HG03457 (cell line): ENCODE measurements around the gene SORCS1.

Experiments
- ATAC-seq: cut with Tn5 transposase; IDR thresholded peaks from one replicate; pipeline ENCODE4 v1.9.1; 2021; ENCODE audit warnings: moderate number of reproducible peaks; ENCODE audit not compliant: unreplicated experiment

Gene SORCS1

DNA sequence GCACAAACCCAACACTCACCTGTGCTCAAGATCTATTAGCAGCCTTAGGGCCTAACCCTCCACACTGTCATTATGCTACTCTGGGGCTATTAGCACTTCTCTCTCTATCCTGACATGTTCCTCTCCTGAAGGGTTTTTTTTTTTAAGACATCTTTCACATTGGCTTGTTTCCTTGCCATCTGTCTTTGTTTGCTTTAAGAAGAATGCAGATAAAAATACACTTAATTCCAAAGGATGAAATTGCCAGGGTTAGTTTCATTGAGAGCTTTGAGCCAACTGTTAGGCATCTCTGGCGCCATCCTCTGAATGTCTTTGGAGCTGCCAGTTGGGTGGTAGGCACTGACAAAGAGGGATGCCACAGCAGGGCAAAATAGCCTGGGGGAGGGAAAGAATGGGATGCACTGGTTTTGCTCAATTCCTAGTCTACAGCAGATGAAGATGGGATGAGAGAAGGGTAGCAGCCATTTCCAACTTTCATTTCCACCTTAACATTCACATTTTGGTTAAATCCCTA, 399.2 kb downstream of the SORCS1 start:
- no peak for ATAC-seq

DNA sequence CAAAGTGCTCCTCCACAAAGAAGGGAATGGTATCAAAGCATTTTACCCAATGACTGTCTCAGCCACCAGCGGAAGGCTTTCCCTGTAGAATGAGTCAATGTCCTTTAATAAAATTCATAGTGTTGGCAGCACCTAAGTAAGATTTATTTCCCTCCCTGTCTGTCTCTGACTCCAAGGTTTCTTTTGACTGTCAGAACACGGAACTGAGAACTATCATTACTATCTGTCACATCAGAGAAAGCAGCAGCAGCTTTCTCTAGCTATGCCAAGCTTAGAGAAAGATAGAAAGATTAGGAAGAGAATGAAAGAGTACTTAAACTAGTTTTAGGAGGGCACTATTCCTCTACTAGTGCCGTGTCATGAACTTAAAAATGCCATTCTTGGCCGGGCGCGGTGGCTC, 400.1 kb downstream of the SORCS1 start:
- ATAC-seq: no peak

DNA sequence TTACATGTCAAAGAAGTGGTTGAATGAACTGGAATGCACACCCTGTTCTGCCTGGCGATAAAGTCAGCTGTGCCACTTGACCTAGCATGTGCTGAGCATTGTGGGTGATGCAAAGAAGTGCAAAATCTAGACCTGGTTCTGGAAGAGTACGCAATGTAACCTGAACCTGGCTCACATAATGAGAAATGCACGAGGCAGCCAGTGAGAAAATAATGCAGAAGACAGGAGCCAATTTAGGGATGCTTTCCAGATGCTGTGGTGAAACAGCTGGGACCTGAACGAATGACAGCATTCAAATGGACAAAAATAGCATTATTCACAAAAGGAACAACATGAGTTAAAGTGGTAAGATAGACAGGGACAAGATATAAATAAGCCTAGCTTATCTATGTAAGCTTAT, 402.6 kb downstream of the SORCS1 start:
- no peak for ATAC-seq

DNA sequence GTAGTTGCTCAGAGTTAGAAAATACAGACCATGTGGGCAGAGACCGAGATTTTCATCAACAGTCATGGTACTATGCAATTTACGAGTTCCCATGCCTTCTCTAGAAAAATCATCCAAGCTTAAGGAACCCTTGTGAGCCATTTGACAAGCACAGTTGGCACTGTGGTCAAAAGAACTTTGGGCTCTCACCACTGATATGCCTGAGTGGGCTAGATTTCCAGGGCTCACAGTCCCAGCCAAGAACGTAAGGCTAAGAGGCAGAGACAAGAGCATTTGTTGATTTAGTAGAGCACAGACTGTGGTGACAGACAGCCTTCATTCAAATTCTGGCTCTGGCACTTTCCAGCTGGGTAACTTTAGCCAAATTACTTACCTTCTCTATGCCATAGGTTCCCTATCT, 407.0 kb downstream of the SORCS1 start:
- no peak for ATAC-seq

DNA sequence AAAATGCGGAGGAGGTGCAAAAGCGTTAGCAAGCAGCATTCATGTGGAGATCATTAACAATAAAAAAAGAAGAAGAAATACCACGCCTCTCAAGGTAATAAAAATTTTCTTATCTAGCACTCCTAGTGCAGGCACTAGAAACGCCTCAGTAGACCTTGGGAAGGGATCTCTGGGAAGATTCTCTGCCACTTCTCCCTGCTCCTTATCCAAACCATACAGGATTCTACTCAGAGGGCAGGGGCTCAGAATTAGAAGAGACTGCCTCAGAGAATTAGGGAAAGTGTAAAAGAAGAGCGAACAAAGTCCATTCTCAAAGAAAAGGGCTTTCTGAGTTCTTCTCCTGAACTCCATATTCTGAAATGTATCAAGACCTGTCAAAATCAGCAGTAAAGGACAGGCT, 413.4 kb downstream of the SORCS1 start:
- no peak for ATAC-seq

DNA sequence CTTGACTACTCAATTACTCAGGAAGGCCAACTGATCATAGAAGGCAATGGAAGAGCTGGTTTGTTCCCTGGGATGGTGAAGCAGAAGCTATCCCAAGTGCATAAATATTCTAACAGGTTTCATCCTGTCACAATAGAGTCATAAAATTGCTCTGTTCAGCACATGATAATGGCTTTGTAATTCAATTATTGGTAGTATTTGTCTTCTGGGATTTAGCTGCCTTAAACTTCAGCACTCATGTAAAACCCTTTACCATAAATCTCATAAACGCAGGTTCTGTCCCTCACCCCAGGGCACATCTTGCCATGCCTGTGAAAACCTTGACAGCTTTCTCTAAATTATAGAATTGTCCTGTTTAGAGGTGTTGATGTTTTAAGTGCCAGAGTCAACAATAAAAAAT, 417.6 kb downstream of the SORCS1 start:
- no peak for ATAC-seq

DNA sequence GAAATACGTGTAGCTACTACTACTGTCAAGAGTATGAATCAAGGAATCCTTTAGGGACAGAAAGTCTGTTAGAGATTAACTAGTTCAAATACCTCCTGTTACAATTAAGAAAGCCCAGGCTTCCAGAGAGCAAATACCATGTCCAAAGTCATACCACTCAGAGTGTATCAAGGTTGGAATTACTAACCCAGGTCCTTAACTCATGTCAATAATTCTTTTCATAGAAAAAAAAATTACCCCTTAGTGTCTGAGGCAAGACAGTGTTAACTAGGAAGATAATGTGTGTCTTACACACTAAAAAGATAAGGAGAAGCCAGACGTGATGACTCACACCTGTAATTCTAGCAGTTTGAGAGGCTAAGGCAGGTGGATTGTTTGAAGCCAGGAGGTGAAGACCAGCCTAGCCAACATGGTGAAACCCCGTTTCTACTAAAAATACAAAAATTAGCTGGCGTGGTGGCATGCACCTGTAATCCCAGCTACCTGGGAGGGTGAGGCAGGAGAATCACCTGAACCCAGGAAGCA, 423.4 kb downstream of the SORCS1 start:
- ATAC-seq: no peak

DNA sequence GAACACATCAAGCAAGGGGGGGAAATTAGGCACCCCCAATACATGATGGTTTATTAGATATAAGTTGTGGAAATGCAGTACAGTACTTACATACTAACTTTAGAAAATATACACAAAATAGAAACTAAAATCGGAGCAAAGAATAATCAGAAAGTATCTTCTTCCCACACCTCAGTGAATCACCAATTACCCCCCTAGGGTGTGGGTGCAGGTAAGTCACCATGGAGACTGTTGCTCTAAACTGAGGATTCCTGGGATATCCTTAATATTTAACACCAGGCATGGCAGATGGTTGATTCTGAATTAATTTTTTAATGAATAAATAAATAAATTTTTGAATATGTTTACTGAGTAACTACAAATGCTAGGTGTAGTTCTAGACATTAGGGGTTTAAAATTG, 424.4 kb downstream of the SORCS1 start:
- no peak for ATAC-seq

DNA sequence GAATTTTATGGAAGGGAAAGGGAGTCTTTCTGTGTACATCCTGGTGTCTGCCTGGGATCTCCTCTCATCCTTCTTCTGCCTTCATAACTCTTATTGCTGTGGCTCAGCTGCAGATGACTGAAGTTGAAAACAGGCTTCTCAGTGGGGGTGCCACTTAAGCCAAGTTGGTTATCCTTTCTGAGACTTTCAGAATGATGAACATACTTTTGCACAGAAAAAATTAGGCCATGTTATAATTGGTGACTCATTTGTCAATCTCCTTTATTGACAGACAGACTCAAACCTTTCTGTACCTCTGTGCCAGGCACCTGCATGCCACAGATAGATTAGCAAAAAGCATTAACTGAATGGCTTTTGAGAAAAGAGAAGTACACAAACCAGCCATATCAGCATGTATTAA, 430.3 kb downstream of the SORCS1 start:
- no peak for ATAC-seq

DNA sequence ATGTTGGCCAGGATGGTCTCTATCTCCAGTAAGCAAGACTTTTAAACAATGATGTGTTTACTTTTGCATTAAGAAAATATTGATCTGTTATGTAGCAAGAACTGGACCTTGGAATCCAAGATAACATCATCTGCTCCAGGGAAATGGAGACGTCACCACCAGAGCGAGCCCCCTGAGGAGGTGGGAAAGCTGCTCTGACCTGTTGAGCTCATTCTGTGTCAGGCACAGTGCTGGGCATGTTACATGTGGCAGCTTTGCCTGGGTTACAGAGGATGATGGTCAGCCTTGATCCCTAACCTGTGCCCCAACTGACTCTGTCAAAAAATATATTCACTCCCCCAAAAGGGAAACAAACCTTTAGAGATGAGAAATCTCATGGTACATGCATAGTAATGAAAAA, 436.3 kb downstream of the SORCS1 start:
- no peak for ATAC-seq

DNA sequence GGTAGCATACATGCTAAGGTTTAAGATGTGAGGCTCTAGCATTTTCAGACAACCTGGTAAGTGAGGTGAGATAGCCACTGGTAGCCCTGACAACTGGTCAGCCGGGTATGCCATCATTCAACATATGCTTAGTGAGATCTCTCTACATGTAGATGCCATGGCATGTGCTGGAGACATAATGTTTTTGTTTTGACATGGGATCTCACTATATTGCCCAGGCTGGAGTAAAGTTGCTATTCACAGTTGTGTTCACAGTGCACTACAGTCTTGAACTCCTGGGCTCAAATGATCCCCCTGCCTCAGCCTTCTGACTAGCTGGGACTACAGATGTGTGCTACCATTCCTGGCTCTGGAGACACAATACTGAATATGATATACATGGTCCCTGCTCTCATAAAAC, 437.3 kb downstream of the SORCS1 start:
- no peak for ATAC-seq

DNA sequence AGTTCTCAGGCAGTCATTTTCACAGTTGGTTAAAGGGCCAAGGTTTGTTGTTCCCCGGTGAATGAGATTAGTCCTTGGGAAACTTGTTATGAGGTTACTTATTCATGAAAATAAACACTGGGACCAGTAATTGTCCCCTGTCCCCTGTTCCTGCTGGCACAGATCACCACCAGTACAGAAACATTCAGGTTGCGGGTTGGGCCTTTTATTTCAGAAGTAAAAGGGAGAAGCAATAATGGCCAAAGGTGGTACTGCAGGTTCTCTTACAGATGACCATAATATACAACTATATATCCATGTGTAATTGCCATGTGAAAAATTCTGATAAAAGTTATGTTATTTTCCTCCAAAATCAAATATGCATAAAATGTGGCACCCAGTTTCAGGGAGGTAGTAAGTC, 442.0 kb downstream of the SORCS1 start:
- ATAC-seq: no peak

DNA sequence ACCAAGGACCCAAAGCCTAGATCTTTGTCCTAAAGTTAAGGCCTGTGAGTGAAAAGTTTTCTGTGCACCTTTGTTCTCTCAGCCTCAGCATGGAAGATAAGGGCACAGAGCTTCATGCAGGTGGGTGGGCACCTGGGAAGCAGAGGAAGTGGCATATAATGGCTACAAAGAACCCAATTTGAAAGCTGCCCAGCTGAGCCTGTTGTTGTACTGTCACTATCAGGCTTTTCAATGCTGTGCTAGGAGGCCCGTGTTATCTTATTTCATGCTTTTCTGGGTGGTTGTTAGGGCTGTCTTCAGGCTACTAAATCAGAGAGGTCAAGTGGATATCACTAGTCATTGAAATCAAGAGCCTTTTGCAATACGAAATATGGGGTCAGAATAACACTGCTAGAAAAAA, 443.8 kb downstream of the SORCS1 start:
- ATAC-seq: no peak

DNA sequence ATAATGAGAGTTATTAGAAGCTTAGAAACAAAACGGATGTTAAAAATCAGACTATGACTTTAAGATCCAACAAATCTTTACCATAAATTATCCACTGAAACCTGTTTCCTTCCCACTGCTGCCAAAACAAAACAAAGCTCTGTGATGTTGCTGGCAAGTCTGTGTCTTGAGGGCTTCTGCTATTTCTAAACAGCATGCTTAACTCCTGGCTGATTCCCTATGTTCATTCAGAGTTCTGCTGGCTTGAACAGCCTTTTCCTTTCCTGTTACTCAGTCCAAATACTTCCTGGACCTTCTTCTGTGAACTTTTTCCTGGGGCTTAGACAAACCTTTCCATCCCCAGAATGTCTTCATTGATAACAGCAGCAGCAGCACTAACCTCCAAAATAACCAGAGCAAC, 448.1 kb downstream of the SORCS1 start:
- no peak for ATAC-seq

DNA sequence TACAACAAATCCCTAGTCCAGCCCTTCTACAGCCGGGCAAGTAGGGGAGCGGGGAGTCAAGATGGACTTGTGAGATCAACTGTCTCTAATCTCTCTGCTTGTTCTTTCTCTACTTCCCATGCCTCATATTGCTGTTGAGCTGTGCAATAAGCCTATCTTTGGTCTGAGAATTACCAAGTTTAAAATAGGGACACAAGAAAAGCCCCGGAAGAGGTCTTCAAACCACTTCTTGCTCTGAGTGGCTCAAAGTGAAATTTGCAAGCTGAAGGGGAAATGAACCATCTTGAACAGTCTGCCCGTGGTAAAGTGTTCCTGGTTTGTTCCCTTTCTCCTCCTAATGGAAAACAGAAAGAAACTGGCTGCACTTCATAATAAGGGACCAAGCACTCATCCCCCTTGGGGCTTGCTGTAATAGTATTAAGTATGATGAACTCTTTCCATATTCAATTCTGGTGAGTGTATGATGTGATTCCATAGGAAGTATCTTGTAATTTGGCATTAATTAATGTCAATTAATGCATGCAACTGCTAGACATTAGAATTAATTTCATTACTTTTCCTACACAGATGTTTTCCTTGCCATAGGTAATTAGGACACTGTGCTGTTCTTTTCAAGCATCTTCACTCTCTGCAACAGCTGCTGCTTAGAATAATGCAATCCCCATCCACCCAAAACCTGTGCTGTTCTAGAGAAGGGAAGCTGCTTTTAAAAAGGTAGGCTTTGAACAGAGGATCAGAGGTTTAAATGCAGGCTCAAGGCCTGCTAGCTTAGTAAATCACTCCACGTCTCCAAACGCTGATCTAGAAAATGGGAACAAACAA, 449.6 kb downstream of the SORCS1 start:
- no peak for ATAC-seq

DNA sequence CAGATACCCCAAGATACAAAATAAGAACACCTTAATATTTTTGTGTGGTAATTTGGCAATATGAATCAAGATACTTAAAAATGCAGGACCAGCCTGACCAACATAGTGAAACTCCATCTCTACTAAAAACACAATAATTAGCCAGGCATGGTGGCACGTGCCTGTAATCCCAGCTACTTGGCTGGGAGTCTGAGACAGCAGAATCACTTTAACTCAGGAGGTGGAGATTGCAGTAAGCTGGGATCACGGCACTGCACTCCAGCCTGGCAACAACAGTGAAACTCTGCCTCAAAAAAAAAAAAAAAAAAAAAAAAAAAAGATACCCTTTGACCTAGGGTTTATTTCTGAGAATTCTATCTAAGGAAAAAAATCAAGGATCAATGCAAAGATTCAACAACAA, 450.7 kb downstream of the SORCS1 start:
- no peak for ATAC-seq

DNA sequence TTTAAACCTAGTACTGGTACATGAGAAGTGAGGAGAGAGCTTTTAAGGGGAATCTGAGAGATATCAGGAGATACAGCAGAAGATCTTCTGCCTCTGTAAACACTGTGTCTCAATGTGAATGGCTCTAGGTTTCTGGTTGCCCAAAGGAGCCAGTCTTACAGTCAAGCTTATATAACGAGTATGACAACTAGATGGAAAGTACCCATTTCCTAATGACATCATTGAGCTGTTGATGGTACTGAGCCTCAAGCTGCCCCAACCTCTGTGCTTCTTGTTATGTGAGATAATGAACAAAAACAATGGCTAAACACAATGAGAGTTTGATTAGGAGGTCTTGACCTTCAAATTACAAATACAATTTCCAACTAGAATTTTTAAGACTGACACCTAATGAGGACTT, 451.5 kb downstream of the SORCS1 start:
- no peak for ATAC-seq

DNA sequence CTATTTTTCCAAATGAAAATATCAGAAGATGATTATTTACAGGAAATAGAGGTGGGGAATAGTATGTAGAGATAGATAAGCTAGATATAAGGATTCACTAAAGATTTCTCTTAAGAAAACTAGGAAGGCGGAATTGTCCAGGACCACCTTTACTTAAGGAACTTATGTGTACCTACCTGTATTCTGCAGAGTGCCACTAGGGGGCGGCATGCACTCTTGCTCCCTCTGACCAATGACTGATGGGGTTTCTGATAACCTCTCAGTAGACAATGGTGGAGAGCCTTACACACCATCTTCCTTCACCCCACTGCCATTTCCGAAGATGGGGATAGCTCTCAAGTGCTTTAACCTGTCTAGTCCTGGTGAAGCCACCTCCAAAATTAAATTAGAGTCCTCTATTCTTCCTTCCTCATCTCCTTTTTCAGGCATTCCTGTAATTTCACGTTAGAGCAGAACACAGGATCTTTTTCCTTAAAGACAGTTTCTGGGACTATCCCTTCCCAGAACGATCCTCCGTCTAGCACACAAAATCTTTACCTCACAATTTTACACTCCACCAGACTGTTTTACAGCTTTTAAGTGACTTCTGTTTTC, 453.1 kb downstream of the SORCS1 start:
- ATAC-seq: peak; percentile 65

DNA sequence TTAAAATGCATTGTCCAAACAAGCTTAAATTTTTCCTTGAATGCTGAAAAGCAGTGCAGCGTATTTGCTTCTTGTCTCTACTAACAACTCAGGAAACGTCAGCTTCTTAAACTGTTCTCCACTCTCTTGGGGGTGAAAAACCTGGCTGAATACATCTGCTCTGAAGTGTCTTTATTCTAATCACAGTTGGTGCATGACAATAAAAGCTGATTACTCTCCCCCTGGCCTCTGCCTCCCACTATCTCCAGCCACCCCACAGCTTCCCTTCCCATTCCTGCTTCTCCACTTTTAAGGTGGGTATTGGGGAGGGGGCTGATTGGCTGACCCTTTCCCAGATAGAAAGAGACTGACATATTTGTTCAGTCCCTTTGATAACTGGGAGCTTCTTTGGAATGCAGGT, 456.0 kb downstream of the SORCS1 start:
- no peak for ATAC-seq

DNA sequence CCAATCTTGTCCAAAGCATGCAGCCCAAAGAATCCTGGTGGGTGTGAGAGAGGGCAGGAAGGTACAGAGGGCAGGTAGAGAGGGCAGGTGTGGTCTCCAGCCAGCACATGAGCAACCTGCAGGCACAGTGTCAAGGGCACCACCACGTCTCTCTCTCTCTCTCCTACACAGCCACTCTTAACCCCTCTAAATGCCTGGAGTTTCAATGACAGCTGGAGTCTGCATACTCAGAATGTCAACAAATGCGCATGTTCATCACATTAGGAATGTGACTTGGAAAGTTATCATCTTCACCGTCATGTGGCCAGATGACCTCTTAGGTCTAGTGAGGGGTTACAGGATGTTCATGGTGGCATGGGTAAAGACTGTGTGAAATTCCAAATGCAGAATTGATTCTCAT, 456.8 kb downstream of the SORCS1 start:
- ATAC-seq: no peak

DNA sequence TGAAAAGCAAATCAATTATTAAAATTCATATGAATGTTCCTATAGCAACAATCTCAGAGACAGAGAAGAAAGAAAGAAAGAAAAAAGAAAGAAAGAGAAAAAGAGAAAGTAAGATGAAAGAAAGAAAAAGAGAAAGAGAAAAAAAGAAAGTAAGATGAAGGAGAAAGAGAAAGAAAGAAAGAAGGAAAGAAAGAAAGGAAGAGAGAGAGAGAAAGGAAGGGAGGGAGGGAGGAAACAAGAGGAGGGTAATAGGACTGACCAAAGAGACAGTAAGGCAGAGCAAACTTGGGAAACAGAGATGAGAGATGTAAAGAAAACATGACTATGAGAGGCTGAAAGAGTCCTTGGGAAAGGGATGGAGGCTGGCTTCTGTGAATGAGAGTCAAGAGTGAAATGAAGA, 458.4 kb downstream of the SORCS1 start:
- ATAC-seq: no peak

DNA sequence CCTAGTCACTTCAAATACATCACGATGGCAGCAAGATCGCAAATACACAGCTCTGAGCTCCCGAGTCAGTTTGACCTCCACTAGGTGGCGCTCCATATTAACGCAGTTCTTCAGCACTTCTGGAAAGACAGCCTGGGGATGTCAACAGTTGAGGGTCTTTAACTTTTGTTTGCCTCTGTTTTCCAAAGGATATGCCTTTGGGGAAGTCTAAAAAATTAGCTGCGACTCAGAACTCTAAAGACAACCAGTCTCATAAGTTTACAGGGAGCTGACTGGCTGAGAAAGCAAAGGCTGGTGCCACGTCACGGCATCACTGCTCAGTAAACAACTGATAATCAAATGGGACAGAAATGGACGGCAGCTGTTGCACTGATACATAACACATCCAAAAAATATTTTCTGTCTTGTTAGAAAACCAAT, 458.8 kb downstream of the SORCS1 start:
- no peak for ATAC-seq
